D721Med (cell line): Measurements from ENCODE around the gene MAP7D3.
A peak's percentile ranks its signal among the peaks of the same experiment; 100 is the strongest.

Experiments used
- DNase-seq: peaks from one replicate; pipeline ENCODE4 v3.0.0; 2011; ENCODE audit warnings: low spot score; ENCODE audit not compliant: insufficient read length
- FAIRE-seq: peaks from 2 replicates; lab custom pipeline; 2011; peaks lifted over from hg19 to GRCh38; lab: Jason Lieb, UNC
- CTCF ChIP-seq: IDR thresholded peaks from 2 replicates; pipeline ENCODE4 v1.5.1; 2012; ENCODE audit warnings: mild to moderate bottlenecking, control low read depth; ENCODE audit not compliant: insufficient read depth; ENCODE audit errors: missing control alignments

MAP7D3 gene

DNA sequence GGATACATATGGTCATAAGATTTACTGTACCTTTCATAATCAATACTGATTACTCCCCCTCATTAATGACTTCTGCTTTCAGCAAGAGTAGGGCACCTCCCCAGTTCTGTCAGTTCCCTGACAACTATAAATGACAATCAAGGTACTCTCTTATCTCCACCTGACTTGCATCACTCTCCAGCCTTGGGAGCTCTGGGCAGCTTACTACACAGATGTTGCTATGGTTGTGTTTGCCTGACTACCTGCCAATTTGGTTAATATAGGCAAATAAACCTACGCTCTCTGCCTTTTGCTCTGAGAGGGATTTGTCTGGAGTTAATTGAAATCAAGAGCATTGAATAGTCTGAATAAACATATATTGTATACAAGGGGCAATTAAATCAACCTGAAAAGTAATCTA is 22.8 kb upstream of the MAP7D3 start:
- FAIRE-seq = no peak
- no peak for DNase-seq

DNA sequence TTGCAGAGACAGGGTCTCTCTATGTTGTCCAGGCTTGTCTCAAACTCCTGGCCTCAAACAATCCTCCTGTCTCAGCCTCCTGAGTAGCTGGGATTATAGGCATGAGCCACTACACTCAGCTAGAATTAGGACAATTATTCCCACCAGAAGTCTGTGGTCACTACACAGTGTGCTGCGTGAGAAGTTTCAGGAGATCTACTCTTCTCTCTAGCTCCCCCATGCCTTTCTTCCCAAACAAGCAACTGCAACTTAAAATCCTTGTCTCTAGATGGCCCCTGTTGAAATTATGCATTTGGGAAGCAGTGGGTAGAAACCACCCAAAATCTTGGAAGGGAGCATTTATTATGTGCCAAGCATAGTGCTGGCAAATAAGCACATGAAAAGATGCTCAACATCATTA is 21.1 kb upstream of the MAP7D3 start:
- FAIRE-seq = no peak
- DNase-seq = no peak
- TF ChIP-seq CTCF = no peak

More for the DNA sequence above, 22.8 kb upstream of the MAP7D3 start:
- no peak for TF ChIP-seq CTCF

GRCh38 chrX:136271300-136271699 is 20.1 kb upstream of the MAP7D3 start:
- DNase-seq (no peak), FAIRE-seq (no peak)
- TF ChIP-seq CTCF = no peak

DNA sequence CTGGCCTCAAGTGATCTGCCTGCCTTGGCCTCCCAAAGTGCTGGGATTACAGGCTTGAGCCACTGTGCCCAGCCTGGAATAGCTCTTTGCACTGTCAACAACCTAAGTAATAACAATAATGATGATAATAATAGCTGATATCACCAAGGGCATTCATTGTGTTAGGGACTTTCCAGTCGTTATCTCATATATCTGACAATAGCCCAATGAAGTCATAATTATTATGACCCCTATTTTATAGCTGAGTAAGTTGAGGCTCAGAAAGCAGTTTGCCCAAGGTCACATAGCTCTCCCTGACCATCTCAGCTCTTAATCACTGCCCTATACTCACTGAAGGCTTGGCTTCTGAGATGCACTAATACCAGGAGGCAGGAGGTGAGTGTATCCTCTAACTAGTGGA is 18.7 kb upstream of the MAP7D3 start:
- TF ChIP-seq CTCF = no peak
- FAIRE-seq (no peak), DNase-seq (no peak)

DNA sequence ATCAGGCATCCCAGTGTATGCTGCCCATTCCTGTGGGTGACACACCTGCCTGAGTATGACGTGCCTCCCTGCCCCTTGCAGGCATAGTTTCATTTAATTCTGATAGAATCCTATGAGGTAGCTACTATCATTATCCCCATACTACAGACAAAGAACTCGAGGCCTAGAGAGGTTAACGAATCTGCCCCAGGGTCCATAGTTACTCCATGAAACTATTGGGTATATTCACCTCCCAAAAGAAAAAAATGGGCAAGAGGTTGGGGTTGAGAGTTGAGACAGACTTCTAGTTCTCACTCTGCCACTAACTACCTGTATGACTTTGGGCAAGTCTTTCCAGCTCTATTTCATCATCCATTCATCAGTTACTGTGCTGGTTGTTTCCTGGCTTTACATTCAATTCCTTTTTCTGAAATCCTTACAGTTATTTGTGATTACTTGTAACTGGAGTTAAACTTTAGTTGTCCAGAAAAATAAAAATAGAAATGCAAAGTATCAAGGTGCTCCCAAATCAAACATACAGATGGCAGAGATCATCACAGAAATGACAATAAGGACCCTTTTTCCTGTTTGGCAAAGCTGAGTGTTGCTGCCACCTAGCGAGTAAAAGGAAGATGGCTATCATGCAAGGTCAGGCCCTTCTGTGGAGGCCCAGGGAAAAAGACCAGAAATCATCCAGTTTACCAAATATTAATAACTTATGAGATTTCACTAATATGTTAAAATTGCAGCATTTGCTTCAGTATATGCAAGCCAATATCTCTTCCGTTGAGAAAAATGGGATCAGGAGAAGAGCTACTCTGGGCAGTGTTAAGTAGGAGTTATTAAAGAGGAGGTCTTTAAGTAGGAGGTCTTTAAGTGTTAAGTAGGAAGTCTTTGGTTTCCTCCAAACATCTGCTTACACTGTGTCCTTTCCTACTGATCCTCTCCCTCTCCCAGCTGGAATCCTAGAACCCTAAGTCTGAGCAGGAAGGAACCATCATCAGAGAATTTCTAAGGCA is 17.1 kb upstream of the MAP7D3 start:
- FAIRE-seq (no peak), DNase-seq (no peak)
- TF ChIP-seq CTCF = peak; percentile 61

DNA sequence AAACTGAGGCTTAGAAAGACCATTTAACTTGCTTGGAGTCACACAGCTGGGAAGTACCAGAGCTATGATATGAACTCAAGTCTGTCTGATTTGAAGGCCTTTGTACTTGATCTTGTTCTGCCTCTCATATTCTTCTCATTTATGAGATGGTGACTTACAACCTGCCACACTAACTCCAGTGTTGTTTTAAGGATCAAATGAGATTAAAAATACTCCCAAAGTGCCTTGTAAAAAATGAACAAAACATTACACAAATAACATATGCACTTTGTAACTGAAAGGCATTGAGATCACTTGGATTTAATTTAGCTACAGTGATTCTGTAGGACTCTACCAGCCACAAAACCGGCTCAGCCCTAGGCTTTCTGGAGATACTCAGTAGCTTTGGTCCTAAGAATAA is 15.6 kb upstream of the MAP7D3 start:
- DNase-seq = no peak
- no peak for FAIRE-seq
- no peak for TF ChIP-seq CTCF

- DNase-seq (no peak), FAIRE-seq (no peak)
- TF ChIP-seq CTCF = no peak
These were observed 11.7 kb upstream of the MAP7D3 start for GRCh38 chrX:136262812-136263315.
